GM12874 (cell line): ENCODE data around the gene ZBTB4.

Source experiments
- TF ChIP-seq, protein P1 (sequence below): IDR thresholded peaks from 2 replicates; pipeline ENCODE4 v1.5.1; 2011; ENCODE audit warnings: low read depth, mild to moderate bottlenecking, control low read depth, low read length, moderate library complexity; ENCODE audit not compliant: insufficient read depth

ZBTB4 gene

DNA sequence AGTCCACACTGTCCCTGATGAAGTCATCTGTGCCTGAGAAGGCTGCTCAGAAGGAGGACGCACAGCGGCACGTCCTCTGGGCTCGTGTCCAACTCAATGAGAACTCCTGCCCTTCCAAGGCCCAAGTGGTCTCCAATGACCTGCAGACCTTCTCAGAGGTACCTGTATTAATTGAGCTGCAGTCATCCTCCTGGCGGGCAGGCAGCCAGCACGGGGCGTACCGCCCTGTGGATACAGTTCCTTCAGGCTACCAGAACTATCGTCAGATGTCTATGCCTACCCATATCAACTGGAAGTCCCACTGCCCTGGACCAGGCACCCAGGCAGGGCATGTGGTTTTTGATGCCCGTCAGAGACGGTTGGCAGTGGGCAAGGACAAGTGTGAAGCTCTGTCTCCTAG lies 47.1 kb downstream of the ZBTB4 start:
- TF ChIP-seq, protein P1, sequence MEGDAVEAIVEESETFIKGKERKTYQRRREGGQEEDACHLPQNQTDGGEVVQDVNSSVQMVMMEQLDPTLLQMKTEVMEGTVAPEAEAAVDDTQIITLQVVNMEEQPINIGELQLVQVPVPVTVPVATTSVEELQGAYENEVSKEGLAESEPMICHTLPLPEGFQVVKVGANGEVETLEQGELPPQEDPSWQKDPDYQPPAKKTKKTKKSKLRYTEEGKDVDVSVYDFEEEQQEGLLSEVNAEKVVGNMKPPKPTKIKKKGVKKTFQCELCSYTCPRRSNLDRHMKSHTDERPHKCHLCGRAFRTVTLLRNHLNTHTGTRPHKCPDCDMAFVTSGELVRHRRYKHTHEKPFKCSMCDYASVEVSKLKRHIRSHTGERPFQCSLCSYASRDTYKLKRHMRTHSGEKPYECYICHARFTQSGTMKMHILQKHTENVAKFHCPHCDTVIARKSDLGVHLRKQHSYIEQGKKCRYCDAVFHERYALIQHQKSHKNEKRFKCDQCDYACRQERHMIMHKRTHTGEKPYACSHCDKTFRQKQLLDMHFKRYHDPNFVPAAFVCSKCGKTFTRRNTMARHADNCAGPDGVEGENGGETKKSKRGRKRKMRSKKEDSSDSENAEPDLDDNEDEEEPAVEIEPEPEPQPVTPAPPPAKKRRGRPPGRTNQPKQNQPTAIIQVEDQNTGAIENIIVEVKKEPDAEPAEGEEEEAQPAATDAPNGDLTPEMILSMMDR: no peak

DNA sequence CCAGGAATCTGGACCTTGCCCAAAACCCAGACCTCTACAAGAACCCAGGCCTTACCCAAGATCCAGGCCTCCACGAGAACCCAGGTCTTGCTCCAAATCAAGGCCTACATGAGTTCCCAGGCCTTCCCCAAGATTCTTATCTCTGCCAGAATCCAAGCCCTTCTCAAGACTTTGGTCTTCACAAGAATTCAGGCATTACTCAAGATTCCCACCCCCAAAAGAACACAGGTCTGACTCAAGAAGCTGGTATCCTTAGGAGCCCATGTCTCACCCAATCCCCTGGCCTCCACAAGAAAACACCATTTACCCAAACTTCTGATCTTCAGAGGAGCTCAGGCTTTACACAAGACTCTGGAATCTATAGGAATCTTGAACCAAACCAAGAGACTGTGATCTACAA lies 48.2 kb downstream of the ZBTB4 start:
- TF ChIP-seq, protein P1: no peak

DNA sequence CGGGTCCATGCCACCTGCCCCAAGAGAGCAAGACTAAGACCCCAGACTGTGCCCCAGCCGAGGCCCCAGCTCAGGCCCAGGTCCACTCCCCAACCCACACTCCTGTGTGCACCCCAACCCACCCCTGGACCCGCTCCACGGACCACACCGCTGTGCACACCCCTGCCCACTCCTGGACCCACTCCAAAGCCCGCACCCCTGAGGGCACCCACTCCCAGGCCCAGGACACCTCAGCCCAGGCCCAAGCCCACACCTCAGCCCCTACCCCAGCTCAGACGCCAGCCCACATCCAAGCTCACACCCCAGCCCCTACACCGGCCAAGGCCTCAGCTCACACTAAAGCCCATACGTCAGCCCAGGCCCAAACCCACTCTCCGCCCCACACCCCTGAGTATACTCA lies 49.7 kb downstream of the ZBTB4 start:
- TF ChIP-seq, protein P1: no peak

DNA sequence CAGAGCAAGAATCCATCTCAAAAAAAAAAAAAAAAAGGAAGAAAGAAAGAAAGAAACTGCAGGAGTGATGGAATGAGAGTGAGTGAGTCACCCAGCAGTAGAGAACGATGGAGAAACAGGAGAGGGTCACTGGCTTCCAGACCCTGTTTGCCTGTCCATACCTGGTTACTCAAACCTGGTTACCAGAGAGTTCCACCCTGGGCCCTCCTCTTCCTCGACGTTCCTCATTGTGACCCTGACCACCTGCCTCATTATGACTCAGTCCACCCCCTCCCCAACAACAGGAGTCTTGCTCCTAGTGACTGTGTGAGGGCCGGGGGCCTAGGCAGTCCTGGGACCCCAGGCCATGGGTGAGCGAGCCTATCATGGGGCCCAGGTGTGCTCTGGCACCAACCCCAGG lies 50.9 kb downstream of the ZBTB4 start, which contains the start of gene SPEM3:
Gene SPEM3 (plus strand): TSS at position 301 of the 400 bp plus-strand sequence. CDS start 46 bp downstream, at position 347.
- TF ChIP-seq, protein P1: no peak

DNA sequence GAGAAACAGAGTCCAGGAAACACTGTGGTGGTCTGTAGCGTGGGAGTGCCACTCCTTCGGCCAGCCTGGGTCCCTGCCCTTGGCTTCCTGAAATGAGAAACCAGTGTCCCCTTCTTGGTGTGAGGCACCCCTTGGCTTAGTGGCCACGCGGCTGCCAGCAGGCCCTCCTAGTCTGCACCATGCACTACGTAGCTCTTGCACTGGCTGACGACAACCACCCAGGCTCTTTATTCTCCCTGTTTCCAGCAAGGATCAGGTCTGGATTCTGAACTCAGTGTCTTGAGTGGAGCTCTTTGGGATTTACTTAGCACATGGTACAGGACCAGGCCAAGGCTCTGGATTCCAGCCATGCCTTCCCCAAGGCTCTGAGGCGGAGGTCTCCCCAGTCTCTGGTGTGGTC lies 51.9 kb downstream of the ZBTB4 start:
- TF ChIP-seq, protein P1: no peak

DNA sequence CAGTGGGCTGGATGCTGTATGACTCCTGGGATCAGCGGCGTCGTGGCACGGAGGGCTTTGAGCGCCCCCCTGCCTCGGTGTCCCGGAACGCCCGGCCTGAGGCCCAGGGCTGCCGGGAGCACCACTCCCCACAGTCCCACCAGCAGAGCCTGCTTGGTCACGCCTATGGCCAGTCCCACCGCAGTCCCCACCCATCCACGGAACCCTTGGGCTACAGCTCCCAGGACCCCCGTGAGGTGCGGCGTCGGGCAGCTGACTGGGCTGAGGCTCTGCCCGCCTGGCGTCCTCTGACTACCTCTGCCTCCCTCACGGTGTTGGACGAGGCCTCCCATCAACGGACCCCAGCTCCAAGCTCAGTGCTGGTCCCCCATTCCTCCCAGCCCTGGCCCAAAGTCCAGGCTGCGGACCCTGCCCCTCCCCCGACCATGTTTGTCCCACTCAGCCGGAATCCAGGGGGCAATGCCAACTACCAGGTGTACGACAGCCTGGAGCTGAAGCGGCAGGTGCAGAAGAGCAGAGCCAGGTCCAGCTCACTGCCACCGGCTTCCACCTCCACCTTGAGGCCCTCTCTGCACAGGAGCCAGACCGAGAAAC lies 52.4 kb downstream of the ZBTB4 start:
- TF ChIP-seq, protein P1: no peak

DNA sequence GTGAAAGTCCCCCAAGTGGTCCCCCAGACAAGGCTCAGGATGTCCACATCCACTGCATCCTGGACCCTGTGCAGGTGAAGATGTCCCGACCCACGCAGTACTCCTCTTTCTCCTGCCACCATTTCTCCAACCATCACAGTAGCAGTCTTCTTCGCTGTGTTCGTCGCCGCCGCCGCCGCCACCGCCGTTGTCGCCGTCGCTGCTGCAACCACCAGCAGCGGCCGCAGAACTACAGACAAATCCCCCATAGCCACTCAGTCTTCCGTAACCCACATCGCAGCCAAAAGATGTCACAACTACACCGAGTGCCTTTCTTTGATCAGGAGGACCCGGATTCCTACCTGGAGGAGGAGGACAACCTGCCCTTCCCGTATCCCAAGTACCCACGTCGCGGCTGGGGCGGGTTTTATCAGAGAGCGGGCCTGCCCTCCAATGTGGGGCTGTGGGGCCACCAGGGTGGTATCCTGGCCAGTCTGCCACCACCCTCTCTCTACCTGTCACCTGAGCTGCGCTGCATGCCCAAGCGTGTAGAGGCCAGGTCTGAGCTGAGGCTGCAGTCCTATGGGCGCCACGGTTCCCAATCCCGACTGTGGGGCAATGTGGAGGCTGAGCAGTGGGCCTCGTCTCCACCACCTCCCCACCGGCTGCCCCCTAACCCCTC lies 53.1 kb downstream of the ZBTB4 start:
- TF ChIP-seq, protein P1: no peak
